ENCODE results near the gene TMEM147.

Gene TMEM147

GRCh38 chr19:35510626-35510964, 34.8 kb upstream of the TMEM147 start:
- no peak for DNase-seq (ENCODE audit: low spot score)
- no peak for TF ChIP-seq CTCF (IDR thresholded peaks at IDR 0.05; ENCODE audit: borderline replicate concordance, control extremely low read depth, extremely low read depth, insufficient read depth, missing control alignments)
- in situ Hi-C loops (cut with MboI; ENCODE audit: low sequenced_read_pairs, unreplicated experiment), result no loop called here

- in situ Hi-C loops (cut with MboI; ENCODE audit: low sequenced_read_pairs, unreplicated experiment), result no loop called here
- no peak for DNase-seq (ENCODE audit: low spot score)
- TF ChIP-seq CTCF (IDR thresholded peaks at IDR 0.05; ENCODE audit: borderline replicate concordance, control extremely low read depth, extremely low read depth, insufficient read depth, missing control alignments), result no peak
Measured at GRCh38 chr19:35511337-35511736, 34.1 kb upstream of the TMEM147 start.

GRCh38 chr19:35512831-35513627, 32.4 kb upstream of the TMEM147 start:
- in situ Hi-C loops (cut with MboI; ENCODE audit: low sequenced_read_pairs, unreplicated experiment), result no loop called here
- no peak for DNase-seq (ENCODE audit: low spot score)
- TF ChIP-seq CTCF (IDR thresholded peaks at IDR 0.05; ENCODE audit: borderline replicate concordance, control extremely low read depth, extremely low read depth, insufficient read depth, missing control alignments), result no peak

GRCh38 chr19:35513628-35514281, 31.7 kb upstream of the TMEM147 start, which contains the start of gene DMKN:
TSS of gene DMKN (minus strand) at chr19:35513649. CDS start at chr19:35513475, 174 bp downstream.
- in situ Hi-C loops (cut with MboI; ENCODE audit: low sequenced_read_pairs, unreplicated experiment), result no loop called here
- TF ChIP-seq CTCF (IDR thresholded peaks at IDR 0.05; ENCODE audit: borderline replicate concordance, control extremely low read depth, extremely low read depth, insufficient read depth, missing control alignments), result no peak
- DNase-seq (ENCODE audit: low spot score), result no peak

GRCh38 chr19:35514282-35514809, 31.1 kb upstream of the TMEM147 start:
- TF ChIP-seq CTCF (IDR thresholded peaks at IDR 0.05; ENCODE audit: borderline replicate concordance, control extremely low read depth, extremely low read depth, insufficient read depth, missing control alignments), result no peak
- no peak for DNase-seq (ENCODE audit: low spot score)
- in situ Hi-C loops (cut with MboI; ENCODE audit: low sequenced_read_pairs, unreplicated experiment), result no loop called here

GRCh38 chr19:35516310-35516709, 29.1 kb upstream of the TMEM147 start:
- TF ChIP-seq CTCF (IDR thresholded peaks at IDR 0.05; ENCODE audit: borderline replicate concordance, control extremely low read depth, extremely low read depth, insufficient read depth, missing control alignments), result no peak
- in situ Hi-C loops (cut with MboI; ENCODE audit: low sequenced_read_pairs, unreplicated experiment), result no loop called here
- no peak for DNase-seq (ENCODE audit: low spot score)

All from GM13976 (cell line).